Endodermal cell (in vitro differentiated cells): Measurements from ENCODE around the gene PSMD14. TPM values are rescaled to one million over a fixed set of nuclear protein-coding genes. Genes with fewer than 3 reads are reported as not detected.
"Not testable (repeated sequence)": the region's sequence is repeated elsewhere in the genome, so short reads cannot be mapped to it uniquely, and the experiment has no call there.

Experiments
- DNase-seq: peaks from one replicate; pipeline ENCODE4 v3.0.0-alpha.2; 2017
- H3K27ac ChIP-seq: 2 replicates; pipeline ENCODE4 v1.5.1; 2013; ENCODE audit warnings: mild to moderate bottlenecking, low read depth, low read length, moderate library complexity
- H3K27me3 ChIP-seq: 2 replicates; pipeline ENCODE4 v1.6.1; 2013; ENCODE audit warnings: mild to moderate bottlenecking, low read length, moderate library complexity; ENCODE audit not compliant: insufficient read depth, control insufficient read depth, poor library complexity, severe bottlenecking
- H3K36me3 ChIP-seq: 2 replicates; pipeline ENCODE4 v1.7.0; 2013; ENCODE audit warnings: mild to moderate bottlenecking, low read length, moderate library complexity; ENCODE audit not compliant: control insufficient read depth, insufficient read depth
- H3K4me1 ChIP-seq: one replicate; pipeline ENCODE4 v1.7.0; 2013; ENCODE audit warnings: low read length; ENCODE audit not compliant: control insufficient read depth, insufficient read depth
- H3K4me3 ChIP-seq: 2 replicates; pipeline ENCODE4 v1.5.1; 2013; ENCODE audit warnings: mild to moderate bottlenecking, low read length, moderate library complexity
- H3K9ac ChIP-seq: 2 replicates; pipeline ENCODE4 v1.6.1; 2013; ENCODE audit warnings: mild to moderate bottlenecking, low read length, moderate library complexity; ENCODE audit not compliant: poor library complexity, severe bottlenecking; ENCODE audit errors: extremely low read depth
- H3K9me3 ChIP-seq: 2 replicates; pipeline ENCODE4 v1.6.1; 2013; ENCODE audit warnings: mild to moderate bottlenecking, low read length, moderate library complexity; ENCODE audit not compliant: control insufficient read depth
- H3K27ac Mint-ChIP-seq: 2 replicates; pipeline ENCODE4 v1.8.0; 2020; ENCODE audit warnings: mixed read lengths
- H3K27me3 Mint-ChIP-seq: 2 replicates; pipeline ENCODE4 v1.8.0; 2021; ENCODE audit warnings: mild to moderate bottlenecking, mixed read lengths; ENCODE audit not compliant: insufficient read depth
- H3K36me3 Mint-ChIP-seq: 2 replicates; pipeline ENCODE4 v1.8.0; 2020; ENCODE audit warnings: low read depth, mixed read lengths
- H3K4me1 Mint-ChIP-seq: 2 replicates; pipeline ENCODE4 v1.8.0; 2020; ENCODE audit warnings: mixed read lengths
- H3K4me3 Mint-ChIP-seq: 2 replicates; pipeline ENCODE4 v1.8.0; 2020; ENCODE audit warnings: mild to moderate bottlenecking, moderate library complexity, mixed read lengths
- H3K9me3 Mint-ChIP-seq: 2 replicates; pipeline ENCODE4 v1.8.0; 2020; ENCODE audit warnings: mild to moderate bottlenecking, mixed read lengths
- WGBS, 2 experiments: methylation state at CpG; one replicate each; pipeline versions ENCODE4 v1.1.5 to v1.1.7; 2013; ENCODE audit warnings: missing lambda C conversion rate in 2 of 2, mixed read lengths in 1 of 2; ENCODE audit not compliant: insufficient coverage in 1 of 2, insufficient read length in 1 of 2; 5-methylcytosine and 5-hydroxymethylcytosine counted together
- total RNA-seq, 2 donors: library from RNA; stranded (reverse); fragmentation: NEBNext Ultra II Directional in 1 of 2; extraction: Animal tissue kit (Norgen Biotek cat#: 25700) in 1 of 2; gene quantifications; 2 replicates in 1 of 2; 3 replicates in 1 of 2; pipeline ENCODE4 v1.2.1, GENCODE V29; 2021
- TF ChIP-seq, protein P1 (sequence below): fragments of 200-600 bp; sonication (generic); conservative IDR thresholded peaks from 2 replicates; pipeline ENCODE4 v1.5.0; 2021; ENCODE audit warnings: antibody characterized with exemption, mild to moderate bottlenecking

Gene PSMD14
- total RNA-seq, 2 donors from 2014 or later: 78.3 to 86.2 TPM

DNA sequence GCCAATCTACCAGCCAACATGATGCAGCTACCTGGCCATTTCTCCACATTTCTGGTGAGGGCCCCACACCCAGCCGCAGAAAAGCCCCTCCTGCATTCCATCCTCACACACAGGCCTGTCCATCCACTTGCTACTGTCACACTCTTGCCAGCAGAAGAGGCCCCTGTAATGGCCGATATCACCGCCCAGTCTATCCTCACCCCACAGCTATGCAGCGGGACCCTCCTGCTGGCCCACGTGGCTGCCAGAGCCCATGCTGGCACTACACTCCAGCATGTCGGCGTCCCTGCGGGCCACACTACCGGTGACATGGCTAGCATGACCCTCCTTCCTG, 25.9 kb upstream of the PSMD14 start:
- H3K4me1 ChIP-seq, H3K27me3 Mint-ChIP-seq, H3K27ac Mint-ChIP-seq, H3K36me3 ChIP-seq, H3K4me3 Mint-ChIP-seq, H3K27ac ChIP-seq, H3K4me1 Mint-ChIP-seq, H3K9ac ChIP-seq, H3K27me3 ChIP-seq, DNase-seq, H3K36me3 Mint-ChIP-seq, H3K4me3 ChIP-seq: not testable (repeated sequence)
- 92 to 93% methylated on average over 2 to 9 of the region's 9 CpGs for WGBS, 2 experiments
- H3K9me3 Mint-ChIP-seq: peaks cover 22% of the 10 kb centered on the region
- peaks cover 11% of the 10 kb centered on the region for H3K9me3 ChIP-seq

DNA sequence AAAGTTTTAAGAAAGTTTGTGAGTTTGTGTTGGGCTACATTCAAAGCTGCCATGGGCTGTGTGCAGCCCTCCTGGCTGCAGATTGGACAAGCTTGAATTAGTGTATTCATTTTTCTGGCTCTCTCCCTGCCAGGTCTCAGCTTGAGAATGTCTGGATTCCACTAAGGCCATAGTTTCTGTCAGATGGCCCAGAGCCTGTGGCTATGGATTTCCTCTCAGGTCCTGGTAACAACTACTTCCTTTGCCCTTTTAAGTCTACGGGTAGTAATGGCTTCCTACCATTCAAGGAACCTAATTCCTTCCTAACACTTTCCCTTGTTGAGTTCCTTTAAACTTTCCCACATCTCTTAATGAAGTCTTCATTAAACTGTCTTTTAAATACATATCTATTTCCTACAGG, 24.3 kb upstream of the PSMD14 start:
- Mint-ChIP-seq H3K27me3 (peaks cover 12% of the 10 kb centered on the region), H3K4me1 (no peaks in the 10 kb centered on the region), H3K4me3 (no peak overlapping the region), H3K27ac (no peak overlapping the region), H3K9me3 (peaks cover 37% of the 10 kb centered on the region), H3K36me3 (peaks cover 2% of the 10 kb centered on the region)
- Histone ChIP-seq H3K9ac (no peak overlapping the region), H3K27me3 (no peaks in the 10 kb centered on the region), H3K27ac (no peak overlapping the region), H3K4me1 (no peaks in the 10 kb centered on the region), H3K36me3 (no peaks in the 10 kb centered on the region), H3K9me3 (peaks cover 5% of the 10 kb centered on the region), H3K4me3 (no peak overlapping the region)
- TF ChIP-seq, protein P1, sequence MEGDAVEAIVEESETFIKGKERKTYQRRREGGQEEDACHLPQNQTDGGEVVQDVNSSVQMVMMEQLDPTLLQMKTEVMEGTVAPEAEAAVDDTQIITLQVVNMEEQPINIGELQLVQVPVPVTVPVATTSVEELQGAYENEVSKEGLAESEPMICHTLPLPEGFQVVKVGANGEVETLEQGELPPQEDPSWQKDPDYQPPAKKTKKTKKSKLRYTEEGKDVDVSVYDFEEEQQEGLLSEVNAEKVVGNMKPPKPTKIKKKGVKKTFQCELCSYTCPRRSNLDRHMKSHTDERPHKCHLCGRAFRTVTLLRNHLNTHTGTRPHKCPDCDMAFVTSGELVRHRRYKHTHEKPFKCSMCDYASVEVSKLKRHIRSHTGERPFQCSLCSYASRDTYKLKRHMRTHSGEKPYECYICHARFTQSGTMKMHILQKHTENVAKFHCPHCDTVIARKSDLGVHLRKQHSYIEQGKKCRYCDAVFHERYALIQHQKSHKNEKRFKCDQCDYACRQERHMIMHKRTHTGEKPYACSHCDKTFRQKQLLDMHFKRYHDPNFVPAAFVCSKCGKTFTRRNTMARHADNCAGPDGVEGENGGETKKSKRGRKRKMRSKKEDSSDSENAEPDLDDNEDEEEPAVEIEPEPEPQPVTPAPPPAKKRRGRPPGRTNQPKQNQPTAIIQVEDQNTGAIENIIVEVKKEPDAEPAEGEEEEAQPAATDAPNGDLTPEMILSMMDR: no peak
- 91 to 100% methylated on average over 1 of the region's 1 CpG for WGBS, 2 experiments
- DNase-seq: no peak

DNA sequence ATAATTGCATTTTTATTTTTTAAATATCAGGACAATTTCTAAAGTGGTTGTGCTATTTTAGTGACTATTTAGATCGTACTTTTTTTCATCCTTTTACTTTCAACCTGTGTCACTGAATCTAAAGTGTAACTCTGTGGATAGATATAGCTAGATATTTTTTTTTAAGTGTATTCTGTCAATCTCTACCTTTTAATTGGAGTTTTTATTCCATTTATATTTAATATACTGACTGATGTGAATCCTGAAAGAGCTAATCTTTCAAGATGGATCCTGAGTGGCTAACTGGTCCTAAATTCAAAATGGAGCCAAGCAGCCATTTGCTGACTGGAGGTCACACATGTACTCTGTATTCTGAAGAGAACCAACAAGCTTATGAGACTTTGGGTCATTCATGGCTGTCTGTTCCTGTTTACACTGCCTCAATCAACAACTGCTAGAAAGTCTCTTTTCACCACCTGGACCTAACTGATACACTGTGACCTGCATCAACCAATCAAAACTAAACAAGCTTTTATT, 4.6 kb upstream of the PSMD14 start:
- Histone ChIP-seq H3K27ac (no peak overlapping the region), H3K9me3 (peaks cover 10% of the 10 kb centered on the region), H3K4me3 (no peak overlapping the region), H3K36me3 (no peaks in the 10 kb centered on the region), H3K27me3 (no peaks in the 10 kb centered on the region), H3K4me1 (no peaks in the 10 kb centered on the region), H3K9ac (no peak overlapping the region)
- H3K27me3 Mint-ChIP-seq: no peaks in the 10 kb centered on the region
- peaks cover 3% of the 10 kb centered on the region for H3K36me3 Mint-ChIP-seq
- no peak for DNase-seq
- H3K9me3 Mint-ChIP-seq: peaks cover 14% of the 10 kb centered on the region
- no peak overlapping the region for H3K27ac Mint-ChIP-seq
- TF ChIP-seq, protein P1: no peak
- no CpG with 5 or more reads among the region's 1 CpG for WGBS, 2 experiments
- peaks cover 4% of the 10 kb centered on the region for H3K4me1 Mint-ChIP-seq
- no peak overlapping the region for H3K4me3 Mint-ChIP-seq

DNA sequence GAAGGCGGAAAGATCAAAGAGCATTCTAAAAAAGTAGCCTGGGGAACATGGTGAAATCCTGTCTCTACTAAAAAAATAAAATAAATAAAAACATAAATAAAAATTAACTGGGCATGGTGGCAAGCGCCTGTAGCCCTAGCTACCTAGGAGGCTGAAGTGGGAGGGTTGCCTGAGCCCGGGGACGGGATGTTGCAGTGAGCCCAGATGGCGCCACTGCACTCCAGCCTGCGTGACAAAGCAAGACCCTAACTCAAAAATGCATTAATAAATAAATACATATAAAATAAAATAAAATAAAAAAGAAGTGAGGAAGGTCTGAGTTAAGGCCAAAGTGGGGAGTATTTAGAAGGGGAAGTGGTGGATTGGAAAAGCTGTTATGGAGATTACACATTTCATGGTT, 1.3 kb upstream of the PSMD14 start:
- TF ChIP-seq, protein P1: peak; percentile 56
- no peaks in the 10 kb centered on the region for H3K4me1 ChIP-seq
- Mint-ChIP-seq H3K9me3 (peaks cover 14% of the 10 kb centered on the region), H3K36me3 (peaks cover 12% of the 10 kb centered on the region), H3K4me3 (peak overlapping the region; percentile 89), H3K27ac (no peak overlapping the region), H3K27me3 (no peaks in the 10 kb centered on the region), H3K4me1 (peaks cover 12% of the 10 kb centered on the region)
- peaks cover 10% of the 10 kb centered on the region for H3K9me3 ChIP-seq
- H3K27me3 ChIP-seq: no peaks in the 10 kb centered on the region
- no peak overlapping the region for H3K4me3 ChIP-seq
- H3K27ac ChIP-seq: no peak overlapping the region
- peaks cover 5% of the 10 kb centered on the region for H3K36me3 ChIP-seq
- DNase-seq: peak; percentile 71
- 92 to 100% methylated on average over 2 to 5 of the region's 6 CpGs for WGBS, 2 experiments
- no peak overlapping the region for H3K9ac ChIP-seq
